HG03196 (cell line): ENCODE results near the gene EDNRA.

Experiments
- ATAC-seq: cut with Tn5 transposase; IDR thresholded peaks from one replicate; pipeline ENCODE4 v1.9.1; 2021; ENCODE audit not compliant: unreplicated experiment

EDNRA gene

GRCh38 chr4:147538711-147539110 is 57.8 kb downstream of the EDNRA start:
- ATAC-seq, result no peak

GRCh38 chr4:147539959-147540358 is 59.1 kb downstream of the EDNRA start:
- ATAC-seq, result no peak

DNA sequence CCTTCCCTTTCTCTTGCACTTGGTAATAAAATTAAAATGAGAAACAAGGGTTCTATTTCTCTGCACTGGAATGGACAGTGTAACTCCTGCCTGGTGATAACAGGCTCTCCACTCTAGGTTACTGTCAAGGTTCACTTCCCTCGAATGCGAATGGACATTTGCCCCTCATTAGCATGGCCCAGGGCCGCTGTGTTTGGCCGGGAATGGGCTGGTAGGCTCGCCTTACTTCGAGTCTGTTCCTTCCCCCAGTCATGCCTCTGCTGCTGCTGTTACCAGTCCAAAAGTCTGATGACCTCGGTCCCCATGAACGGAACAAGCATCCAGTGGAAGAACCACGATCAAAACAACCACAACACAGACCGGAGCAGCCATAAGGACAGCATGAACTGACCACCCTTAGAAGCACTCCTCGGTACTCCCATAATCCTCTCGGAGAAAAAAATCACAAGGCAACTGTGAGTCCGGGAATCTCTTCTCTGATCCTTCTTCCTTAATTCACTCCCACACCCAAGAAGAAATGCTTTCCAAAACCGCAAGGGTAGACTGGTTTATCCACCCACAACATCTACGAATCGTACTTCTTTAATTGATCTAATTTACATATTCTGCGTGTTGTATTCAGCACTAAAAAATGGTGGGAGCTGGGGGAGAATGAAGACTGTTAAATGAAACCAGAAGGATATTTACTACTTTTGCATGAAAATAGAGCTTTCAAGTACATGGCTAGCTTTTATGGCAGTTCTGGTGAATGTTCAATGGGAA is 61.5 kb downstream of the EDNRA start:
- ATAC-seq, result no peak

- no peak for ATAC-seq
Measured at GRCh38 chr4:147543034-147543433, 62.1 kb downstream of the EDNRA start.

GRCh38 chr4:147546349-147546748 is 65.5 kb downstream of the EDNRA start:
- no peak for ATAC-seq

GRCh38 chr4:147547314-147548056 is 66.6 kb downstream of the EDNRA start:
- ATAC-seq, result no peak

DNA sequence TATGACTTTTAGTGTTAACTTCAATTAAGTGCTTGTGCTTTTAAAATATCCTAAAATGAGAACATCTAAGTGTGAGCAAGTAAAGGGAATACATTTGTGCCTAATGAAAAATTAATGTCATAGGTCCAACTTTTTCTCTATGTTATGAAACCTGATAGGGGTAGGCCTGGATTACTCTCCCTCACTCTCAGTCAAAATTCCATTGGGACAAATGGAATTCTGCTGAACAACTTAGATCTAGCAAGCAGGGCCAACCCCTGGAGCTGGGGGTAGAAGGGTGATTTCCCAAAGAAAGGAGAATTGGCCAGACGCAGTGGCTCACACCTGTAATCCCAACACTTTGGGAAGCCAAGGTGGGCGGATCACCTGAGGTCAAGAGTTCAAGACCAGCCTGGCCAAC is 67.4 kb downstream of the EDNRA start:
- ATAC-seq, result no peak

DNA sequence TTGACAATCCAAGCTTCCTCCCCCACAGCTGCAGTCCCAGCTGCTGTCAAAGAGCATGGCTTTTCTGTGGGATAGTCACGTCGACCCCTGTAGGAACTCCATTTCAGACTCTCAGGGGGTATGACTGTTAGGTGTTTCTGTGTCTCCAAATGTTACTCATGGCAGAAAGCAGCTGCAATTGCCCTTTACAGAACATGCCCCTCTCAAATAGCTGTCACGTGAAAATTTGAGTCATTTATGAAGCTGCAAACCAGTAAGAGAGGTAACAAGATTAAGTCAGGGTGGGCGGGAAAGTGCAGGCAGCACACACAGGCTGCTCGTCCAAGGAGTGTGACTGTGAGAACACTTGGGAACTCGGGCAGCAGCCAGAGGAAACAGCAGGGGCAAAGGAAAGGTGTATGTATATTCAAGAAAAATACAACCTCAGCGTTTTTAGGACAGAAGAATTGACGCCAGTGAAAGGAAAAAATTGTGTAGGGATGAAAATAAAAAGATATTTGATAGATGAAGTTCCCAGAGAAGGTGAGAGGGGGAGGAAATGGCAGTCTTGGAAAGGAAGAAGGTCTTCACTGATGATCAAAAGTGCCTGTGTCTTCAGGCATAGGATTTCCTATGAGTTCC is 69.8 kb downstream of the EDNRA start:
- no peak for ATAC-seq

DNA sequence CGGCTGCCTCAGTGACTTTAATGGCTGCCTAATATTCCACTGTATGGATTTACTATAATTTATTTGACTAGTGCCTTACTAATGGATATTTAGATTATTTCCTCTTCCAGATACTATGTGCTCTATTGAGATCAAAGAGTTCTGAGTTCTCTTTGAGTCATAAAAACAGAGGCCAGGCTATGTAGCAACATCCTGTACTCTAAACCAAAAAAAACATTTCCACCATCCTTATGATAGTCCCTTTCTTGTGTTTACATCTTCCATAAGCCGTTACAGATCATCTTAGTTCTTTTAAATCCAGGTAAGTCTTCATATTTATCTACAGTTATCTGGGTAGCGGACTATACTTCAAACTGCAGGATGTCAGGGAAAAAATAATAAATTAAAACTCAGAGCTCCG is 79.7 kb downstream of the EDNRA start:
- no peak for ATAC-seq

DNA sequence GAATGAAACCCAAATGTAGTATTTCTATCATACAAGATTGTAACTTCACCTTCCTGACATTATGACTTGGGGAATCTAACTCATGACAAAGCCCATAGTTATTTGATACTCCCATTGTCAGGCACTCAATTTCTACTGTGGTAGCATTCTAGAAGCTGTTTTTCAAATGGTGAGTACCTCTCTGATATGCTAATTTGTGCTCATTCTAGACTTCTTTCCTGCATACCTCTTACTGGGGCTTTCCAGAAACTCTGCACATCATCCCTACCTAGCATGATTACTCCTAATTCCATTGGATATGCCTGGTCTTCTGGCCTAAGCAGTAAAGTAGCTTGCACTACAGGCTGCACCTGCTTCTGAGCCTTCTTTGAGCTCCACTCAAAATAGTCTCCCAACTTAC is 85.9 kb downstream of the EDNRA start:
- ATAC-seq, result no peak

GRCh38 chr4:147567276-147567675 is 86.4 kb downstream of the EDNRA start:
- ATAC-seq, result no peak

GRCh38 chr4:147570616-147571015 is 89.7 kb downstream of the EDNRA start:
- no peak for ATAC-seq

- no peak for ATAC-seq
Measured at GRCh38 chr4:147571036-147571770, 90.3 kb downstream of the EDNRA start.

GRCh38 chr4:147576084-147576483 is 95.2 kb downstream of the EDNRA start:
- no peak for ATAC-seq

DNA sequence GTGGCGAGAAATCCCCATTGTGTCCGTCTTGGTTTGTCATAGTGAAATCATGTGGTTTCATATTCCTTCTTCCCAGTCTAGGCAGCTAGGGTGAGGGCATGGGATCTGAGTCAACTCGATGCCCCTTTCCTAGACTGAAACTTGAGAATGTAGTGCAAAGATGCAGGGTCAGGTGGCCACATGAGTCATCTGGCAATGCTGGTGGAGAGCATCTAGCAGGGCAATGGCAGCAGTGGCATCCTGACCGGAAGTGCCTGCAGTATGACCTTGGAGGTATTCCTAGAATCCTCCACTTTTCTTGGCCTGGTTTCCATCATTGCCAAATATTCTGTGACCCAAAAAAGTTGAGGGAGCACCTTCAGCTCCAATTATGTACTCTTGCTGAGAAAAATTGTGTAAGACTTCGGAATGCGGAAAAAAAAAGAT is 97.2 kb downstream of the EDNRA start:
- ATAC-seq, result no peak

DNA sequence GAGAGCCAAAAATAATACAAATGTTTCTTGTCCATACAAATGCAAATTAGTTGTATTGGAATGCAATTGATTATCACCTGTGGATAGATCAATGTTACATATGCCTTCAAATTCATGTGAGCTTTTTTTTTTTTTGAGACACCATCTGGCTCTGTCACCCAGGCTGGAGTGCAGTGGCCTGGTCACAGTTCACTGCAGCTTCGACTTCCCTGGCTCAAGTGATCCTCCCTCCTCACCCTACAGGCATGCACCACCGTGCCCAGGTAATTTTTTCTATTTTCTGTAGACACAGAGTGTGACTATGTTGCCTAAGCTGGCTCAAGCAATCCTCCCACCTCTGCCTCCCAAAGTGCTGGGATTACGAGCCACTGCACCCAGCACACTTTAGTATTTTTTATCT is 97.7 kb downstream of the EDNRA start:
- no peak for ATAC-seq

GRCh38 chr4:147580396-147580795 is 99.5 kb downstream of the EDNRA start:
- no peak for ATAC-seq

GRCh38 chr4:147581606-147582350 is 100.9 kb downstream of the EDNRA start:
- ATAC-seq, result no peak

DNA sequence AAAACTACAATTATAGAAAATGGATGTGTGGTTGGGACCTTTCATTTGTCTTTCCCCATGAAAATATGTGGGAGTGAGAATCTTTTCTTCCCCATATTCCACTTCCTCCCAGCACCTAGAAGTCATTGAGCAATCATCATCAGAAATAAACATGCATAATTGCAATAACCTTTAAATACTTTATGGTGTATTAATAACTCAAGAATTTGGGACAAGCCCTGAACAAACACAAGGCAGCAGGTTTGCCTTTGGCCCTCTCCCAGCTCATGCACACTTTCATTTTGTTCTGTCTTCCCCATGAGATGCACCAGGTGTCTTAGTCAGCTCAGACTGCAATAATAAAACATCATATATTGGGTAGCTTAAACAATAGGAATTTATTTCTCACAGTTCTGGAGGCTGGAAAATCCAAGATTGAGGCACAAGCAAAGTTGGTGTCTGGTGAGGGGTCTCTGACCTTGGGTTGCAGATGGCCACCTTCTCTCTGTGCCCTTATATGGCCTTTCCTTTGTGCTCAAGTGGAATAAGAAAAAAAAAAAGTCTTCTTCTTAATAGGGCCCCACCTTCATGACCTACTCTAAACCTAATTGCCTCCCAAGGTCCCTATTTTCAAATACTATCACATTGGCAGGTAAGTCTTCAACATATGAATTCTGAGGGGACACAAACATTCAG is 101.6 kb downstream of the EDNRA start:
- no peak for ATAC-seq

- no peak for ATAC-seq
Measured at GRCh38 chr4:147583876-147584275, 103.0 kb downstream of the EDNRA start.
